ENCODE data around the gene SCN3B. TPM values are rescaled to one million over a fixed set of nuclear protein-coding genes. Genes with fewer than 3 reads are reported as not detected.

Gene SCN3B
- total and polyA plus RNA-seq, 2 of the 4 experiments (the other 2 are of a cell fraction) = under 0.01 to 0.03 TPM

GRCh38 chr11:123672568-123672967 is 18.1 kb upstream of the SCN3B start:
- Histone ChIP-seq H3K14ac (replicated peaks; ENCODE audit: low read depth, low read length) (no peak overlapping the region), H3K9me3 (ENCODE audit: control insufficient read depth, insufficient read depth, low read length) (no peaks in the 10 kb centered on the region), H2BK20ac (ENCODE audit: low read depth, low read length) (no peak overlapping the region), H2AFZ (replicated peaks; ENCODE audit: low read length, poor library complexity) (no peak overlapping the region), H3K4me2 (ENCODE audit: low read depth, low read length) (no peak overlapping the region), H3K27me3 (ENCODE audit: control insufficient read depth, insufficient read depth, low read length) (peaks cover 14% of the 10 kb centered on the region), H2BK15ac (ENCODE audit: low read depth, low read length) (no peak overlapping the region), H3K27ac (ENCODE audit: insufficient read depth, low read length) (no peak overlapping the region), H3K4ac (ENCODE audit: low read depth, low read length) (no peak overlapping the region), H3K9ac (ENCODE audit: low read depth, low read length) (no peak overlapping the region), H3K18ac (ENCODE audit: low read depth, low read length) (no peak overlapping the region), H4K91ac (ENCODE audit: insufficient read depth, low read depth, low read length) (no peak overlapping the region), H3K36me3 (ENCODE audit: control insufficient read depth, insufficient read depth, low read length) (no peaks in the 10 kb centered on the region), H2BK120ac (ENCODE audit: low read depth, low read length) (no peak overlapping the region), H2AK5ac (ENCODE audit: low read depth, low read length) (no peak overlapping the region), H3K23ac (ENCODE audit: low read depth, low read length) (no peak overlapping the region), H3K4me1 (ENCODE audit: control insufficient read depth, insufficient read depth, low read length) (no peaks in the 10 kb centered on the region), H2AK9ac (replicated peaks; ENCODE audit: low read depth, low read length, poor library complexity) (no peak overlapping the region), H3K4me3 (ENCODE audit: insufficient read depth, low read depth, low read length) (no peak overlapping the region), H3K9me1 (ENCODE audit: insufficient read depth, low read length) (no peaks in the 10 kb centered on the region), H4K5ac (ENCODE audit: low read depth, low read length) (no peak overlapping the region), H3K56ac (ENCODE audit: extremely low read depth, insufficient read depth, low read length) (no peak overlapping the region), H4K20me1 (ENCODE audit: insufficient read depth, low read length) (no peaks in the 10 kb centered on the region), H4K8ac (ENCODE audit: low read depth in 2 of 2, low read length in 2 of 2) (no peak overlapping the region), H2BK5ac (ENCODE audit: low read depth, low read length, poor library complexity, severe bottlenecking) (no peak overlapping the region), H3K79me1 (ENCODE audit: low read depth in 1 of 2, low read length in 2 of 2) (no peaks in the 10 kb centered on the region)
- TF ChIP-seq FOS (IDR thresholded peaks at IDR 0.05; ENCODE audit: low read depth, low read length) (no peak), CHD1 (IDR thresholded peaks at IDR 0.05; ENCODE audit: low read depth, low read length) (no peak), RCOR1 (IDR thresholded peaks at IDR 0.05; ENCODE audit: insufficient replicate concordance, low read length) (no peak)
- CTCF ChIA-PET = no interaction called here
- in situ Hi-C loops (cut with MboI; ENCODE audit: low sequenced_read_pairs) (no loop called here), dilution Hi-C loops (cut with HindIII; ENCODE audit: low sequenced_read_pairs, unreplicated experiment) (no loop called here), intact Hi-C loops (cut with micrococcal nuclease) (no loop called here)
- no peak for ATAC-seq (ENCODE audit: low read depth)
- DNase-seq = no peak
- WGBS, 2 experiments (ENCODE audit: extremely low coverage in 2 of 2, insufficient read length in 1 of 2) = no CpG with 5 or more reads among the region's 5 CpGs
- POLR2A ChIA-PET (ENCODE audit: unreplicated experiment) = no interaction called here
- no TSS peak for BruUV-seq (replicated peaks)
